H1 (cell line): ENCODE measurements around the gene MSMP. TPM values are rescaled to one million over a fixed set of nuclear protein-coding genes. Genes with fewer than 3 reads are reported as not detected.

Experiments
- CBX8 ChIP-seq: fragments of 300-800, 300-1000 bp; sonication (generic); IDR thresholded peaks from 2 replicates; pipeline ENCODE4 v1.7.1; 2016; ENCODE audit warnings: low read depth, low read length, borderline replicate concordance
- polyA plus RNA-seq, 7 experiments: library from polyadenylated mRNA; depleted of rRNA in 3 of 7; stranded (reverse) in 5 of 7; unstranded in 2 of 7; fragments of >200 nt in 5 of 7; fragments of 200-250 nt in 2 of 7; gene quantifications; 1 replicate in 5 of 7; 2 replicates in 1 of 7; 4 replicates in 1 of 7; pipeline versions ENCODE4 v1.2.1 to v1.2.3, GENCODE V29; 2011 to 2013; ENCODE audit warnings: missing spikeins in 2 of 7, mixed read lengths in 2 of 7
- total RNA-seq: library from RNA; stranded (reverse); fragmentation: NEBNext Ultra II Directional; extraction: Animal tissue kit (Norgen Biotek cat#: 25700); gene quantifications from 2 replicates; pipeline ENCODE4 v1.2.1, GENCODE V29; 2021

MSMP gene
- total and polyA plus RNA-seq, 2 of the 8 experiments (the other 6 are each of a cell fraction or from before 2014, with no cell fraction given): 0.53 TPM; not detected in 1

- TF ChIP-seq CBX8: no peak
- TF ChIP-seq, all 59 proteins: peak for 2
Observed at GRCh38 chr9:35712762-35713400, 41.2 kb downstream of the MSMP start (continued).
